Activated naive CD8-positive, alpha-beta T cell (primary cell): Measurements from ENCODE around the gene TGIF2LY.
"Not testable (repeated sequence)": the region's sequence is repeated elsewhere in the genome, so short reads cannot be mapped to it uniquely, and the experiment has no call there.

Experiments
- H3K27ac Mint-ChIP-seq: one replicate; pipeline ENCODE4 v1.8.0; 2021; ENCODE audit warnings: mixed read lengths
- H3K27me3 Mint-ChIP-seq: one replicate; pipeline ENCODE4 v1.8.0; 2021; ENCODE audit warnings: mixed read lengths
- H3K36me3 Mint-ChIP-seq: one replicate; pipeline ENCODE4 v1.8.0; 2021; ENCODE audit warnings: mixed read lengths
- H3K4me1 Mint-ChIP-seq: one replicate; pipeline ENCODE4 v1.8.0; 2021; ENCODE audit warnings: low read depth, mixed read lengths
- H3K4me3 Mint-ChIP-seq: one replicate; pipeline ENCODE4 v1.8.0; 2021; ENCODE audit warnings: mild to moderate bottlenecking, mixed read lengths
- H3K9me3 Mint-ChIP-seq: one replicate; pipeline ENCODE4 v1.8.0; 2021; ENCODE audit warnings: low read depth, mixed read lengths

Gene TGIF2LY

GRCh38 chrY:3578767-3579166, at the start of gene TGIF2LY:
Gene TGIF2LY, plus strand, starts transcription at chrY:3579067. Its CDS starts 178 bp downstream, at chrY:3579245.
- not testable (repeated sequence) for H3K27ac Mint-ChIP-seq, H3K36me3 Mint-ChIP-seq, H3K4me1 Mint-ChIP-seq, H3K27me3 Mint-ChIP-seq, H3K9me3 Mint-ChIP-seq, H3K4me3 Mint-ChIP-seq
